HUES48 (cell line): Measurements from ENCODE around the gene P2RY8.
"Not testable (repeated sequence)": the region's sequence is repeated elsewhere in the genome, so short reads cannot be mapped to it uniquely, and the experiment has no call there.

Experiments
- H3K27ac ChIP-seq: one replicate; pipeline ENCODE4 v1.7.0; 2013; ENCODE audit warnings: low read depth, low read length, inconsistent platforms
- H3K27me3 ChIP-seq: 2 replicates; pipeline ENCODE4 v1.6.1; 2013; ENCODE audit warnings: mild to moderate bottlenecking, low read length; ENCODE audit not compliant: control insufficient read depth, insufficient read depth
- H3K36me3 ChIP-seq: 2 replicates; pipeline ENCODE4 v1.6.1; 2013; ENCODE audit warnings: low read length; ENCODE audit not compliant: control insufficient read depth, insufficient read depth
- H3K4me1 ChIP-seq: 2 replicates; pipeline ENCODE4 v1.6.1; 2013; ENCODE audit warnings: mild to moderate bottlenecking, low read length; ENCODE audit not compliant: control insufficient read depth, insufficient read depth
- H3K4me3 ChIP-seq: 2 replicates; pipeline ENCODE4 v1.5.1; 2013; ENCODE audit warnings: mild to moderate bottlenecking, low read depth, low read length
- H3K9ac ChIP-seq: 2 replicates; pipeline ENCODE4 v1.6.1; 2013; ENCODE audit warnings: mild to moderate bottlenecking, low read depth, low read length, moderate library complexity
- H3K9me3 ChIP-seq: 2 replicates; pipeline ENCODE4 v1.6.1; 2013; ENCODE audit warnings: low read length; ENCODE audit not compliant: control insufficient read depth, insufficient read depth

P2RY8 gene

GRCh38 chrX:1528186-1528883 lies 8.7 kb downstream of the P2RY8 start:
- Histone ChIP-seq H3K4me3 (no peak overlapping the region), H3K36me3 (no peaks in the 10 kb centered on the region), H3K27ac (no peak overlapping the region)

DNA sequence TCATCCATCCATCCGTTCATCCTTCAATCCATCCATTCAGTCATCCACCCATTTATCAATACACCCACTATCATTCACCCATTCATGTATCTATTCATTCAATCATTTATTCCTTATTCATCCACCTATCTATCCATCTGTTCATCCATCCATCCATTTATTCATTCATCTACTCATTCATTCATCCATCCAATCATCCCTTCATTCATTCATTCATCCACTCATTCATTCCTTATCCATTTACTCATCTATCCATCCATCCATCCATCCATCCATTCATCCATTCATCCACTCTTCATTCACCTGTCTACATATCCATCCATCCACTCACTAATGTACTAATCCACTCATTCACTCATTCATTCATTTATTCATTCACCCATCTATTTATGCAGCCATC lies 9.5 kb downstream of the P2RY8 start:
- no peaks in the 10 kb centered on the region for H3K36me3 ChIP-seq
- H3K27me3 ChIP-seq = no peaks in the 10 kb centered on the region
- no peaks in the 10 kb centered on the region for H3K4me1 ChIP-seq
- H3K9ac ChIP-seq = no peak overlapping the region
- H3K27ac ChIP-seq = no peak overlapping the region
- H3K4me3 ChIP-seq = no peak overlapping the region
- H3K9me3 ChIP-seq = no peaks in the 10 kb centered on the region

More at GRCh38 chrX:1528186-1528883, 8.7 kb downstream of the P2RY8 start:
- no peaks in the 10 kb centered on the region for H3K27me3 ChIP-seq
- no peaks in the 10 kb centered on the region for H3K9me3 ChIP-seq
- no peaks in the 10 kb centered on the region for H3K4me1 ChIP-seq
- H3K9ac ChIP-seq = no peak overlapping the region

- no peak overlapping the region for H3K4me3 ChIP-seq
- H3K27me3 ChIP-seq = no peaks in the 10 kb centered on the region
- H3K36me3 ChIP-seq = no peaks in the 10 kb centered on the region
- H3K27ac ChIP-seq = no peak overlapping the region
- no peaks in the 10 kb centered on the region for H3K9me3 ChIP-seq
- peaks cover 2% of the 10 kb centered on the region for H3K4me1 ChIP-seq
- H3K9ac ChIP-seq = no peak overlapping the region
These were observed 10.4 kb downstream of the P2RY8 start for GRCh38 chrX:1526565-1526964.

DNA sequence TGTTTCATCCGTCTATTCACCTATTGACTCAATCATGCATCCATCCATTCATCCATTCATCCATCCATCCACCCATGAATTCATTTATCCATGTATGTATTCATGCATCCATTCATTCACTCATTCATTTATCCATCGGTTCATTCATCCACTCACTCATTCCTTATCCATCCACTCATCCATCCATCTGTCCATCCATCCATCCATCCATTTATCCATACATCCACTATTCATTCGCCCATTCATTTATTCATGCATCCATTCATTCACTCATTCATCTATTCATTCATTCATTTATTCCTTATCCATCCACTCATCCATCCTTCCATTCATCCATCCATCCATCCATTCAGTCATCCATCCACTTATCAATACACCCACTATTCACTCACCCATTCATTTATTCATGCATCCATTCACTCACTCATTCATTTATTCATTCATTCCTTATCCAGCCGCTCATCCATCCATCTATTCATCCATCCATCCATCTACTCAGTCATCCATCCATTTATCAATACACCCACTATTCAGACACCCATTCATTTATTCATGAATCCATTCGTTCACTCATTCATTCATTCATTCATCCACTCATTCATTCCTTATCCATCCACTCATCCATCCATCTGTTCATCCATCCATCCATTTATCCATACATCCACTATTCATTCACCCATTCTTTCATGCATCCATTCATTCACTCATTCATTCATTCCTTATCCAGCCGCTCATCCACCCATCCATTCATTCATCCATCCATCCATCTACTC lies 11.2 kb downstream of the P2RY8 start:
- Histone ChIP-seq H3K4me1 (peaks cover 5% of the 10 kb centered on the region), H3K9ac (no peak overlapping the region), H3K36me3 (no peaks in the 10 kb centered on the region), H3K9me3 (no peaks in the 10 kb centered on the region), H3K27ac (no peak overlapping the region), H3K4me3 (no peak overlapping the region), H3K27me3 (no peaks in the 10 kb centered on the region)

GRCh38 chrX:1524874-1525582 lies 12.0 kb downstream of the P2RY8 start:
- no peaks in the 10 kb centered on the region for H3K9me3 ChIP-seq
- H3K27me3 ChIP-seq = no peaks in the 10 kb centered on the region
- H3K9ac ChIP-seq = no peak overlapping the region
- H3K36me3 ChIP-seq = no peaks in the 10 kb centered on the region
- no peak overlapping the region for H3K27ac ChIP-seq
- H3K4me3 ChIP-seq = no peak overlapping the region
- peaks cover 5% of the 10 kb centered on the region for H3K4me1 ChIP-seq

DNA sequence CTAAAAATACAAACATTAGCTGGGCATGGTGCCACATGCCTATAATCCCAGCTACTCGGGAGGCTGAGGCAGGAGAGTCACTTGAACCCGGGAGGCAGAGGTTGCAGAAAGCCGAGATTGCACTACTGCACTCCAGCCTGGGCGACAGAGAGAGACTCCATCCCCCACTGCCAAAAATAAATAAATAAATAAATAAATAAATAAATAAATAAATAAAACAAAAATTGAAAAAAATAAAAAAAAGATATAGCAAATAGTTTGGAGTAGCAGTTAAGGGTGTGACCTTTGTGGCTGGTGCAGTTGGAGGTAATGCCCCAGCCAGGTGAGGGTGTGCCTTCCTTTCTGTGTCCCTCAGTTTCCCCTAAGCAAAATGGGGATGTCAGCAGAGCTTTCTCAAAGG lies 14.1 kb downstream of the P2RY8 start:
- H3K4me1 ChIP-seq, H3K27ac ChIP-seq, H3K9me3 ChIP-seq, H3K27me3 ChIP-seq, H3K4me3 ChIP-seq, H3K36me3 ChIP-seq, H3K9ac ChIP-seq: not testable (repeated sequence)

DNA sequence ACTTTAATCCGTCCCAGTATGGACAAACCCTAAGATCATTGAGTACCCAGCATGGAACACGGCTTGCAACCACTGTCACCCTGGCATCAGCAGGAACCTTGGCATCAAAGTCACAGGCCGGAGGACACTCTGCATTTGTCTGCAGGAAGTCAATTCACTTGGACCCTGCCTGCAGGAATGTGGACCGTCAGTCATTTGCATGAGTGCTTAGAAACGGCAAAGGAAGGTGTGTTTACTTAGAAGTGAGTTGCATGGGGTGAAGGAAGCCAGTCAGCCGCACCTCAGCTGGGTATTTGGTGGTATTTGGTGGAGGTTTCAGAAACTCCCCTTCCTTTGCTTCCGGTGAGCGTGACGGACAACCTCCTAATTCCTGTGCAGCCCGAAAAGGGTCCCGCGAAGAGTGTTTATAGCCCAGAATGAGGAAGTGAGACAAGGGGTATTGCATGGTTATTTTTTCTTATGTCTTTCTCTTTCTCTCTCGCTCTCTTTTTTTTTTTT lies 15.5 kb downstream of the P2RY8 start:
- Histone ChIP-seq H3K4me1 (peaks cover 5% of the 10 kb centered on the region), H3K9me3 (no peaks in the 10 kb centered on the region), H3K4me3 (no peak overlapping the region), H3K36me3 (no peaks in the 10 kb centered on the region), H3K27me3 (no peaks in the 10 kb centered on the region), H3K27ac (no peak overlapping the region), H3K9ac (no peak overlapping the region)

- no peak overlapping the region for H3K27ac ChIP-seq
- no peak overlapping the region for H3K9ac ChIP-seq
- H3K4me3 ChIP-seq = no peak overlapping the region
- peaks cover 5% of the 10 kb centered on the region for H3K4me1 ChIP-seq
- H3K36me3 ChIP-seq = no peaks in the 10 kb centered on the region
- H3K27me3 ChIP-seq = no peaks in the 10 kb centered on the region
- no peaks in the 10 kb centered on the region for H3K9me3 ChIP-seq
These were observed 16.6 kb downstream of the P2RY8 start for GRCh38 chrX:1520350-1520749.

- Histone ChIP-seq H3K4me3 (no peak overlapping the region), H3K9ac (no peak overlapping the region), H3K27me3 (no peaks in the 10 kb centered on the region), H3K9me3 (no peaks in the 10 kb centered on the region), H3K36me3 (no peaks in the 10 kb centered on the region), H3K4me1 (peaks cover 5% of the 10 kb centered on the region), H3K27ac (no peak overlapping the region)
These were observed 17.9 kb downstream of the P2RY8 start for GRCh38 chrX:1519022-1519497.

DNA sequence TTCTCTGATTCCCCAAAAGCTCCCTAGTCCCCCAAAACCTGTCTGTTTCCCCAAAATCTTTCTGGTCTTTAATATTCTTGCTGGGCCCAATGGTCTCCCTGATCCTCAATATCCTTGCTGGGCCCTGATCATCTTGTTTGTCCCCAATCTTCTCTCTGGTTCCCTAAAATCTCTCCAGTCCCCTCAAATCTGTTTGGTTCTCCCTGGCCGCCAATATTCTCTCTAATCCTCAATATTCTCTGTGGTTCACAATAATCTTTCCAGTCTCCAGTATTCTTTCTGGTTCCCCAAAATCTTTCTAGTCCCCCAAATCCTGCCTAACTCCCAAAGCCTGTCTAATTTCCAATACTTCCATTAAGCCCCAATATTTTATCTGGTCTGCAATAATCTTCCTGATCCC lies 18.5 kb downstream of the P2RY8 start:
- Histone ChIP-seq H3K27ac (no peak overlapping the region), H3K9ac (no peak overlapping the region), H3K36me3 (no peaks in the 10 kb centered on the region), H3K9me3 (no peaks in the 10 kb centered on the region), H3K4me3 (no peak overlapping the region), H3K4me1 (peaks cover 5% of the 10 kb centered on the region), H3K27me3 (no peaks in the 10 kb centered on the region)
